Measurements from ENCODE around the gene FAM50B. TPM values are rescaled to one million over a fixed set of nuclear protein-coding genes. Genes with fewer than 3 reads are reported as not detected.

The FAM50B gene
- total and polyA plus RNA-seq, 2 of the 13 experiments (the other 11 are each of a cell fraction or from before 2014, with no cell fraction given): 0.05 TPM; not detected in 1

DNA sequence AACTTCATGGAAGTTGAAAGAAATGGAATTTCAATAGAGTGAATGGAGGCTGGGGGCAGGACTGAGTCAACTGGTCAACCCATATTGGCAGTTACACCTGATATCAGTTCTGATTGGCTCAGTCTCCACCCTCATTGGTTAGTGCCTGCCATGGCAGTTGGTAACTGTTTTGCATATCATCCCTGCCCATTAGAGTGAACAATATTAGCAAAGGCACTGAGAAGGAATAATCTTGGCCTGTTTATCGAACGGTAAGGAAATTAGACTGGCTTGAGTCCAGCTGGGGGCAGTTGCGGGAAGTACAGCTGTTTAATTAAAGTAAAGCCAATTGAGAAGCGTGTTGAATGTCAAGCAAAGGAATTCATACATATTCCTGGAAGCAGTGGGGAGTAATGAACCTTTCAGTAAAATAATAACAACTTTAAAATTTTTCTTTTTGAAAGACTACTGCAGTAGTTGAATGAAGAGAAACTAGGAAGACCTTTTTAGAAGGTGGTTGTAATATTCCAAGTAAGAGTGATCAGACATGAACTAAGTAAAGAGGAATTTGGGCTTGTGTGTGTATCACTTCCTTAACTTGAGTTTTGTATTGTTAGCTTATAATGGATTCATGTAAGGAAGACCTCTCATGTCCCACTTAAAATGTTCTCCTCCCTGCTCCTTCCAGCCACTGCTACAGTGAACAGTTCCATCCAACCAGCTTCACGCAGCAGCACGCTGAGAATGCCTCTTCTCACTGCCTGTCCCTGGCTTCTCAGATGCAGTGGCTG, 17.2 kb upstream of the FAM50B start:
- Histone ChIP-seq H3K27ac (ENCODE audit: extremely low read length, insufficient read depth, low read length) (no peak overlapping the region), H4K20me1 (ENCODE audit: insufficient read depth, low read length) (no peaks in the 10 kb centered on the region), H3K9me3 (ENCODE audit: low read length) (no peaks in the 10 kb centered on the region), H3K4me3 (replicated peaks in 1 of 3; ENCODE audit: insufficient read depth in 1 of 3, low read depth in 2 of 3, low read length in 3 of 3) (no peak overlapping the region), H2AFZ (ENCODE audit: low read length) (no peak overlapping the region), H3K79me2 (ENCODE audit: insufficient read depth, low read length) (no peaks in the 10 kb centered on the region), H3K36me3 (replicated peaks in 1 of 2; ENCODE audit: control insufficient read depth in 1 of 2, insufficient read depth in 2 of 2, low read length in 2 of 2) (no peaks in the 10 kb centered on the region), H3K9ac (ENCODE audit: insufficient read depth, low read depth, low read length) (no peak overlapping the region), H3K4me1 (ENCODE audit: insufficient read depth, low read length) (peaks cover 40% of the 10 kb centered on the region), H3K27me3 (ENCODE audit: control insufficient read depth in 1 of 2, insufficient read depth in 2 of 2, low read length in 2 of 2) (no peaks in the 10 kb centered on the region), H3K4me2 (ENCODE audit: low read depth, low read length) (no peak overlapping the region)
- ATAC-seq (no peak), FAIRE-seq (no peak), DNase-seq (ENCODE audit: low spot score) (no peak)
- CTCF ChIA-PET (ENCODE audit: low intra/inter-chr PET ratio, low total read pairs): no interaction called here
- 95% methylated on average over 6 of the region's 6 CpGs for WGBS (ENCODE audit: low lambda C conversion rate)
- no TSS peak for BruUV-seq (replicated peaks)
- in situ Hi-C loops (cut with HindIII; ENCODE audit: extremely low pct_ligation_motif_present, low pct_unique_long_range_greater_than_20kb): no loop called here
- TF ChIP-seq ZFYVE20 (CRISPR knock-in tag; IDR thresholded peaks at IDR 0.05; ENCODE audit: borderline replicate concordance, low read depth): no peak
- no peak for TF ChIP-seq ZC3H4 (CRISPR knock-in tag; IDR thresholded peaks at IDR 0.05; ENCODE audit: borderline replicate concordance)
- POLR2A ChIA-PET: no interaction called here
- intact Hi-C loops (cut with micrococcal nuclease; ENCODE audit: unreplicated experiment): no loop called here

DNA sequence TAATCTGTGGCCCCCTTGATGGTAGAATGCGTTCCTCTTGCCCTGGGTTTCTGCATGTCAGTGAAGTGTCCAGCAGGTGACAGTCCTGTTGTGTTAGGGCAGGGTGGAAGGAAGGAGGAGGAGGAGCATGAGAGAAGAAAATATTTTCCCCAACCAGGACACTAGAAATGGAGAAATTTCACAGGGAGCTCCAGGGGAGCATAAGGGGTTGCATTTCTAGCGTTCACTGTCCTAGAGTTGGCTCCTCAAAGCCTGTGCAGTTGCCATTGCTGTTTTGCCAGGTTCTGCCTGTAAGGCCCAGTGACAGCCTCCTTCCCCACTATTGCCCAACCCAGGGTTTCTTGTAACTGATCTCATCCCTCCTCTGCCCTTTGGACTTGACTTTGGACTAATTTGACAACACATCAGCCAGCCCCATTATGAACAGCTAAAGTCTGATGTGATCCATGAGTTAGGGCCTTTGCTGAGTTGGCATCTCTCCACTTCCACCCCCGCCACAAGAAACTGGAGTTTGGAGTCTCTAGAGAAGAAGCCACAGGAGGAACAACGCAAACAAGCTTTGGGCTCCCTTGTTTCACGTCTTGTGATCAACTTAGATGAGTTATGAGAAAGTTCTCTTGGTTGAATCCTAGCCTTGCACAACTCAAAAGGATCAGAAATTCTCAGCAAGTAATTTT, 14.0 kb upstream of the FAM50B start:
- no peak overlapping the region for H2AFZ ChIP-seq (ENCODE audit: low read length)
- TF ChIP-seq ZNF180 (CRISPR knock-in tag; IDR thresholded peaks at IDR 0.05; ENCODE audit: borderline replicate concordance, low read depth) (no peak), ZNF10 (CRISPR knock-in tag; IDR thresholded peaks at IDR 0.05; ENCODE audit: borderline replicate concordance, low read depth) (no peak), ZNF850 (CRISPR knock-in tag; conservative IDR thresholded peaks at IDR 0.05) (0 out of 2 replicates have a peak, but pooled peaks have one; percentile 31), HDAC2 (CRISPR knock-in tag; IDR thresholded peaks at IDR 0.05) (peak; percentile 88), SKI (IDR thresholded peaks at IDR 0.05; ENCODE audit: partially characterized antibody) (peak; percentile 82), SIX1 (CRISPR knock-in tag; IDR thresholded peaks at IDR 0.05; ENCODE audit: borderline replicate concordance) (peak; percentile 88; the same call in 1 of the 2 replicates), PHB2 (IDR thresholded peaks at IDR 0.05; ENCODE audit: partially characterized antibody) (no peak), ZMYM3 (CRISPR knock-in tag; IDR thresholded peaks at IDR 0.05) (peak; percentile 82), ZNF256 (CRISPR knock-in tag; conservative IDR thresholded peaks at IDR 0.05) (no peak), ZNF788 (CRISPR knock-in tag; IDR thresholded peaks at IDR 0.05; ENCODE audit: borderline replicate concordance) (peak; percentile 72; the same call in 1 of the 2 replicates), FOXK2 (IDR thresholded peaks at IDR 0.05) (no peak), ZZZ3 (CRISPR knock-in tag; IDR thresholded peaks at IDR 0.05; ENCODE audit: borderline replicate concordance) (no peak), RCOR2 (CRISPR knock-in tag; IDR thresholded peaks at IDR 0.05) (peak; percentile 86)
- TF ChIP-seq, protein P1, sequence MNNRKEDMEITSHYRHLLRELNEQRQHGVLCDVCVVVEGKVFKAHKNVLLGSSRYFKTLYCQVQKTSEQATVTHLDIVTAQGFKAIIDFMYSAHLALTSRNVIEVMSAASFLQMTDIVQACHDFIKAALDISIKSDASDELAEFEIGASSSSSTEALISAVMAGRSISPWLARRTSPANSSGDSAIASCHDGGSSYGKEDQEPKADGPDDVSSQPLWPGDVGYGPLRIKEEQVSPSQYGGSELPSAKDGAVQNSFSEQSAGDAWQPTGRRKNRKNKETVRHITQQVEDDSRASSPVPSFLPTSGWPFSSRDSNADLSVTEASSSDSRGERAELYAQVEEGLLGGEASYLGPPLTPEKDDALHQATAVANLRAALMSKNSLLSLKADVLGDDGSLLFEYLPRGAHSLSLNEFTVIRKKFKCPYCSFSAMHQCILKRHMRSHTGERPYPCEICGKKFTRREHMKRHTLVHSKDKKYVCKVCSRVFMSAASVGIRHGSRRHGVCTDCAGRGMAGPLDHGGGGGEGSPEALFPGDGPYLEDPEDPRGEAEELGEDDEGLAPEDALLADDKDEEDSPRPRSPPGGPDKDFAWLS (CRISPR knock-in tag; IDR thresholded peaks at IDR 0.05; ENCODE audit: borderline replicate concordance): no peak

More for the DNA sequence above, 14.0 kb upstream of the FAM50B start:
- H3K27ac ChIP-seq (ENCODE audit: extremely low read length, insufficient read depth, low read length): peak overlapping the region; percentile 67
- in situ Hi-C loops (cut with HindIII; ENCODE audit: extremely low pct_ligation_motif_present, low pct_unique_long_range_greater_than_20kb) (no loop called here), intact Hi-C loops (cut with micrococcal nuclease; ENCODE audit: unreplicated experiment) (loop anchor here (1.0 to 5.0 kb wide), 4 partner anchors 37 to 142 kb away; no protein-coding TSS in a partner anchor)
- CTCF ChIA-PET (ENCODE audit: low intra/inter-chr PET ratio, low total read pairs): interaction anchor here (0.7 to 1.4 kb wide), 3 partner anchors 51 to 98 kb away, joined by 3 to 7 read pairs (median 3); no protein-coding TSS in a partner anchor
- no peaks in the 10 kb centered on the region for H3K9me3 ChIP-seq (ENCODE audit: low read length)
- H3K36me3 ChIP-seq (replicated peaks in 1 of 2; ENCODE audit: control insufficient read depth in 1 of 2, insufficient read depth in 2 of 2, low read length in 2 of 2): no peaks in the 10 kb centered on the region
- H4K20me1 ChIP-seq (ENCODE audit: insufficient read depth, low read length): no peaks in the 10 kb centered on the region
- H3K9ac ChIP-seq (ENCODE audit: insufficient read depth, low read depth, low read length): peak overlapping the region; percentile 19
- H3K79me2 ChIP-seq (ENCODE audit: insufficient read depth, low read length): no peaks in the 10 kb centered on the region
- FAIRE-seq: peak; percentile 77
- peak; percentile 91 for DNase-seq (ENCODE audit: low spot score)
- no peak overlapping the region for H3K4me3 ChIP-seq (replicated peaks in 1 of 3; ENCODE audit: insufficient read depth in 1 of 3, low read depth in 2 of 3, low read length in 3 of 3)
- 26% methylated on average over 5 of the region's 5 CpGs for WGBS (ENCODE audit: low lambda C conversion rate)
- no peaks in the 10 kb centered on the region for H3K27me3 ChIP-seq (ENCODE audit: control insufficient read depth in 1 of 2, insufficient read depth in 2 of 2, low read length in 2 of 2)
- peak; percentile 57 for ATAC-seq
- BruUV-seq (replicated peaks): no TSS peak
- H3K4me1 ChIP-seq (ENCODE audit: insufficient read depth, low read length): peaks cover 55% of the 10 kb centered on the region
- peak overlapping the region; percentile 65 for H3K4me2 ChIP-seq (ENCODE audit: low read depth, low read length)
- POLR2A ChIA-PET: interaction anchor here (1.0 to 2.2 kb wide), 13 partner anchors 9 to 186 kb away, joined by 3 to 18 read pairs (median 7); a partner anchor contains a TSS

Data from HepG2 (cell line).